Ovary (tissue), 3 donors: ENCODE measurements around the gene NDUFC2.

Experiments
- CTCF ChIP-seq, 3 donors: fragments of 450-650 bp in 2 of 3; fragments of 200-600 bp in 1 of 3; IDR thresholded peaks; one replicate each; pipeline versions ENCODE4 v1.5.1 to v1.8.0; 2016 to 2022; ENCODE audit warnings: antibody characterized with exemption in 3 of 3, mild to moderate bottlenecking in 1 of 3
- POLR2A ChIP-seq: fragments of 450-650 bp; IDR thresholded peaks from one replicate; pipeline ENCODE4 v1.6.1; 2017; ENCODE audit warnings: antibody characterized with exemption, mild to moderate bottlenecking, moderate library complexity
- donor health status: DM: no; HTN: no; CAD: no.

- TF ChIP-seq CTCF (IDR thresholded peaks at IDR 0.05) = no peak
- no peak for TF ChIP-seq POLR2A
These were observed 56.2 kb downstream of the NDUFC2 start for GRCh38 chr11:78023426-78023825.
